ENCODE measurements around the gene ABRACL.

DNA sequence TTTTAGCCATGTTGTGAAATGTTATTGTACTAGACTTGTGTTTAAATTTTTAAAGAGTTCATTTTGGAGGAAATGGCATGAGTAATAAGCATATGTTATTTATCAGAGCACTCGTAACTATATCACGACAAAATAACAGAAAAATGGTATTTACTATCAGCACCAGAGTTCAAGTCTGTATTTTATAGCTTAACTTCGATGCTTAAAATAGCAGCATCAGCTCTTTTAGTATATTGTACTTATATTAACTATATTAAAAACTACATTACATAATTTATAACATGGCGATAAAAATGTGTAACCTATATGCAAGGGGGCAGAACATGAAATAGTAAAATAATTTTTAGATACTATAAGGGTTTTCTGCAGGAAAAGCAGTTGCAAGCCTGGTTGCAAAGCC lies 52.9 kb downstream of the ABRACL start:
- TF ChIP-seq, protein P1, sequence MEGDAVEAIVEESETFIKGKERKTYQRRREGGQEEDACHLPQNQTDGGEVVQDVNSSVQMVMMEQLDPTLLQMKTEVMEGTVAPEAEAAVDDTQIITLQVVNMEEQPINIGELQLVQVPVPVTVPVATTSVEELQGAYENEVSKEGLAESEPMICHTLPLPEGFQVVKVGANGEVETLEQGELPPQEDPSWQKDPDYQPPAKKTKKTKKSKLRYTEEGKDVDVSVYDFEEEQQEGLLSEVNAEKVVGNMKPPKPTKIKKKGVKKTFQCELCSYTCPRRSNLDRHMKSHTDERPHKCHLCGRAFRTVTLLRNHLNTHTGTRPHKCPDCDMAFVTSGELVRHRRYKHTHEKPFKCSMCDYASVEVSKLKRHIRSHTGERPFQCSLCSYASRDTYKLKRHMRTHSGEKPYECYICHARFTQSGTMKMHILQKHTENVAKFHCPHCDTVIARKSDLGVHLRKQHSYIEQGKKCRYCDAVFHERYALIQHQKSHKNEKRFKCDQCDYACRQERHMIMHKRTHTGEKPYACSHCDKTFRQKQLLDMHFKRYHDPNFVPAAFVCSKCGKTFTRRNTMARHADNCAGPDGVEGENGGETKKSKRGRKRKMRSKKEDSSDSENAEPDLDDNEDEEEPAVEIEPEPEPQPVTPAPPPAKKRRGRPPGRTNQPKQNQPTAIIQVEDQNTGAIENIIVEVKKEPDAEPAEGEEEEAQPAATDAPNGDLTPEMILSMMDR (IDR thresholded peaks at IDR 0.05), result no peak
- TF ChIP-seq EZH2 (IDR thresholded peaks at IDR 0.05; ENCODE audit: borderline replicate concordance, insufficient read depth, low read depth, low read length, poor library complexity, severe bottlenecking), result no peak
